ENCODE measurements around the gene ERP27. TPM values are rescaled to one million over a fixed set of nuclear protein-coding genes. Genes with fewer than 3 reads are reported as not detected.

Gene ERP27
- total RNA-seq, 1 donor from 2014 or later: 9.7 TPM

DNA sequence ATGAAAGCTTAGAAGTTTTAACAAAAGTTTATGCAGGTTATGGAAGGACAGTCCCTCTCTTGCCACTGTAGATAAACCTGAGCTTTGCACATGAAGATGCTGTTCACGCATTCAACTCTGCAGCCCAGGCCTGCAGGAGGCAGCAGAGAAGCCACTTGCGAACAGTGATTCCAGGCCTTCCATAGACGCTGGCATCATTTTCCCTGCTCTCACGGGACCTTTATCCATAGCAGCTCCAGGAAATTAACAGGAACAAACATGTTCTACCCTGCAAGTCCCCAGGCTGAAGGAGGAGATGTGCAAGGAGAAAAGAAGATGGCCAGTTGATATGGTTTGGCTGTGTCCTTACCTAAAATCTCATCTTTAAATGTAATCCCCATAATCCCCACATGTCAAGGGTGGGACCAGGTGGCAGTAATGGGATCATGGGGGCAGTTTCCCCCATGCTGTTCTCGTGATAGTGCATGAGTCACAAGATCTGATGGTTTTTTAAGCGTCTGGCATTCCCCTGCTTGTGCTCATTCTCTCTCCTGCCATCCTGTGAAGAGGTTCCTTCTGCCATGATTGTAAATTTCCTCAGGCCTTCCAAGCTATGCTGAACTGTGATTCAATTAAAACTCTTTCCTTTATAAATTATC is 2.0 kb downstream of the ERP27 start:
- no peak overlapping the region for H3K27ac ChIP-seq
- no peaks in the 10 kb centered on the region for H3K9me3 ChIP-seq
- no peak for DNase-seq
- H3K27me3 ChIP-seq: no peaks in the 10 kb centered on the region
- H3K36me3 ChIP-seq: peaks cover 5% of the 10 kb centered on the region
- TF ChIP-seq, protein P1, sequence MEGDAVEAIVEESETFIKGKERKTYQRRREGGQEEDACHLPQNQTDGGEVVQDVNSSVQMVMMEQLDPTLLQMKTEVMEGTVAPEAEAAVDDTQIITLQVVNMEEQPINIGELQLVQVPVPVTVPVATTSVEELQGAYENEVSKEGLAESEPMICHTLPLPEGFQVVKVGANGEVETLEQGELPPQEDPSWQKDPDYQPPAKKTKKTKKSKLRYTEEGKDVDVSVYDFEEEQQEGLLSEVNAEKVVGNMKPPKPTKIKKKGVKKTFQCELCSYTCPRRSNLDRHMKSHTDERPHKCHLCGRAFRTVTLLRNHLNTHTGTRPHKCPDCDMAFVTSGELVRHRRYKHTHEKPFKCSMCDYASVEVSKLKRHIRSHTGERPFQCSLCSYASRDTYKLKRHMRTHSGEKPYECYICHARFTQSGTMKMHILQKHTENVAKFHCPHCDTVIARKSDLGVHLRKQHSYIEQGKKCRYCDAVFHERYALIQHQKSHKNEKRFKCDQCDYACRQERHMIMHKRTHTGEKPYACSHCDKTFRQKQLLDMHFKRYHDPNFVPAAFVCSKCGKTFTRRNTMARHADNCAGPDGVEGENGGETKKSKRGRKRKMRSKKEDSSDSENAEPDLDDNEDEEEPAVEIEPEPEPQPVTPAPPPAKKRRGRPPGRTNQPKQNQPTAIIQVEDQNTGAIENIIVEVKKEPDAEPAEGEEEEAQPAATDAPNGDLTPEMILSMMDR (IDR thresholded peaks at IDR 0.05): peak; percentile 28
- peaks cover 2% of the 10 kb centered on the region for H3K4me1 ChIP-seq
- H3K4me3 ChIP-seq: no peak overlapping the region
- no peak for ATAC-seq
- intact Hi-C loops (cut with DNase I): no loop called here

GRCh38 chr12:14935031-14935430 is 3.3 kb downstream of the ERP27 start:
- TF ChIP-seq, protein P1 (IDR thresholded peaks at IDR 0.05): no peak
- no peaks in the 10 kb centered on the region for H3K36me3 ChIP-seq
- H3K27me3 ChIP-seq: no peaks in the 10 kb centered on the region
- H3K4me3 ChIP-seq: no peak overlapping the region
- peaks cover 11% of the 10 kb centered on the region for H3K4me1 ChIP-seq
- no peak overlapping the region for H3K27ac ChIP-seq
- intact Hi-C loops (cut with DNase I): no loop called here
- DNase-seq: no peak
- no peaks in the 10 kb centered on the region for H3K9me3 ChIP-seq
- ATAC-seq: peak; percentile 63

- no peaks in the 10 kb centered on the region for H3K9me3 ChIP-seq
- no peak overlapping the region for H3K27ac ChIP-seq
- intact Hi-C loops (cut with DNase I): no loop called here
- no peak for DNase-seq
- TF ChIP-seq, protein P1 (IDR thresholded peaks at IDR 0.05): no peak
- no peaks in the 10 kb centered on the region for H3K27me3 ChIP-seq
- H3K4me1 ChIP-seq: peaks cover 11% of the 10 kb centered on the region
- H3K36me3 ChIP-seq: no peaks in the 10 kb centered on the region
- no peak for ATAC-seq
- no peak overlapping the region for H3K4me3 ChIP-seq
Observed at GRCh38 chr12:14934511-14934910, 3.8 kb downstream of the ERP27 start.

DNA sequence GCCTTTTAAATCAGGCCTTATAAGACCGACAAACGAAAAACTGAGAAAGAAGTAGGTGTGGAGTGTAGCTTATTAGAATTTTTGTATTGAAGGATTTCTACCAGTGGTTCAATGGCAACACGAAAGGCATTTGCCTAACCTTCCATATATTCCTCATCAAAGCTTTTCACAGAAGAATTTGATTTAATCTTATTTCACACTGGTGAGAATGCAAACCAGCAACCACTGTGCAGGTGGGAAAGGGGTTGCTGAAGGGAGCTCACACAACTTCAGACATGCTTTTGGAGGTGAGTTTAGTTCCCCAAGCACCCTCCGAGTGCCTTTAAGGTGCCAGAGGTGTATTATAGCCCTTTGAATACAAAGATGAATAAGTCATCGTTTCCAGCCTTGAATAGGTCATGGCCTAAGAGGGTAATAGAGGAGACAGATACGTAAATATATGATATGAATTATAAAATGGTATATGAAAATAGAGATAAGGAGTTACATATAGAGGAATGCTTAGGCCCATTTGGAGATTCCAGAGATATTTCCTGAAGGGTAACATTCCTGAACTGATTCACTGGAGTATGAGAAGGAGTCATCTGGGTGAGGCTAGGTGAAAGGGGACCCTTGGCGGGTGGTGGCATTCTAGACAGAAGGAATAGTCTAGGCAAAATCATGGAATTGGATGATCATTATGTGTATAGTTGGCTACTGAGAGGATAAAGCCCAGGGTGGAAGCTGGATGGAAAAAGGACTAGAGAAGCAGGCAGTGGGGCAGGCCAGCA is 6.4 kb downstream of the ERP27 start:
- no peaks in the 10 kb centered on the region for H3K36me3 ChIP-seq
- intact Hi-C loops (cut with DNase I): no loop called here
- no peaks in the 10 kb centered on the region for H3K9me3 ChIP-seq
- peaks cover 19% of the 10 kb centered on the region for H3K4me1 ChIP-seq
- DNase-seq: no peak
- no peak for ATAC-seq
- no peak overlapping the region for H3K27ac ChIP-seq
- H3K4me3 ChIP-seq: no peak overlapping the region
- no peaks in the 10 kb centered on the region for H3K27me3 ChIP-seq
- TF ChIP-seq, protein P1 (IDR thresholded peaks at IDR 0.05): no peak

DNA sequence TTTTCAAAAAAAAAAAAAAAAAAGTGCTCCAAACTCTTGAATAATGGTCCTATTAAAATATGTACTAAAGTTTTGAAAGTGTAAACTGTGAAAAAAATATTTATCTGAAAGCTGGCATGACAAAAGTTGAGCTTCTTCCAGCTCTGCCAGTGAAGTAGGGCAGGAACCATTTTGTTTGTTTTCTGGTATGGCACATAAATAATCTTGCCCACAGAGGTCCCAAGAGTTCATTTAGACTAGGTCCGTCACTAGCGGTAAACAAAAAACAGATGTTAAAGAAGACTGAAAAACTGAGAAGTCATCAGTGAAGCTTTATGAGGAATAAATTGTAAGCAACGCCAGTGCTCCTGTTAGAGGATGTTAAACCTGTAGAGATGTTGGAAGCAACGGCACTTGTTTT is 7.0 kb downstream of the ERP27 start:
- no peak for DNase-seq
- H3K4me1 ChIP-seq: peaks cover 19% of the 10 kb centered on the region
- H3K27me3 ChIP-seq: no peaks in the 10 kb centered on the region
- no peak overlapping the region for H3K27ac ChIP-seq
- ATAC-seq: no peak
- H3K4me3 ChIP-seq: no peak overlapping the region
- H3K36me3 ChIP-seq: no peaks in the 10 kb centered on the region
- no peaks in the 10 kb centered on the region for H3K9me3 ChIP-seq
- TF ChIP-seq, protein P1 (IDR thresholded peaks at IDR 0.05): no peak
- intact Hi-C loops (cut with DNase I): no loop called here
